Measurements from ENCODE around the gene MLN.
"Not testable (repeated sequence)": the region's sequence is repeated elsewhere in the genome, so short reads cannot be mapped to it uniquely, and the experiment has no call there.

The MLN gene

GRCh38 chr6:33834401-33835392 is 30.9 kb upstream of the MLN start:
- DNase-seq = no peak

- no peak for DNase-seq
These were observed 29.8 kb upstream of the MLN start for GRCh38 chr6:33833599-33833998.

- not testable (repeated sequence) for DNase-seq
These were observed 29.0 kb upstream of the MLN start for GRCh38 chr6:33832831-33833230.

- DNase-seq = not testable (repeated sequence)
These were observed 27.9 kb upstream of the MLN start for GRCh38 chr6:33831725-33832124.

GRCh38 chr6:33830635-33831240 is 26.9 kb upstream of the MLN start:
- DNase-seq = no peak

GRCh38 chr6:33828764-33829731 is 25.2 kb upstream of the MLN start:
- DNase-seq = no peak

- no peak for DNase-seq
These were observed 24.6 kb upstream of the MLN start for GRCh38 chr6:33828452-33828763.

GRCh38 chr6:33827546-33828451 is 24.0 kb upstream of the MLN start:
- DNase-seq = no peak

GRCh38 chr6:33826537-33826936 is 22.7 kb upstream of the MLN start:
- no peak for DNase-seq

- DNase-seq = no peak
These were observed 20.8 kb upstream of the MLN start for GRCh38 chr6:33824461-33825154.

- DNase-seq = no peak
These were observed 20.0 kb upstream of the MLN start for GRCh38 chr6:33823806-33824205.

GRCh38 chr6:33822575-33823395 is 19.0 kb upstream of the MLN start:
- DNase-seq = no peak

GRCh38 chr6:33820784-33821520 is 17.1 kb upstream of the MLN start:
- no peak for DNase-seq

- DNase-seq = no peak
These were observed 16.4 kb upstream of the MLN start for GRCh38 chr6:33820243-33820642.

GRCh38 chr6:33819021-33819420 is 15.2 kb upstream of the MLN start:
- DNase-seq = no peak

- no peak for DNase-seq
These were observed 14.5 kb upstream of the MLN start for GRCh38 chr6:33818293-33818692.

- DNase-seq = no peak
These were observed 13.7 kb upstream of the MLN start for GRCh38 chr6:33817489-33817888.

- no peak for DNase-seq
These were observed 13.1 kb upstream of the MLN start for GRCh38 chr6:33816911-33817310.

GRCh38 chr6:33815854-33816253 is 12.1 kb upstream of the MLN start:
- DNase-seq = peak in 1 of 2 donors; percentile 3

Data from hippocampal formation (tissue), 2 donors.